HG03039 (cell line): ENCODE data around the gene SNHG17.
"Not testable (repeated sequence)": the region's sequence is repeated elsewhere in the genome, so short reads cannot be mapped to it uniquely, and the experiment has no call there.

ENCODE experiments used
- ATAC-seq: cut with Tn5 transposase; IDR thresholded peaks from one replicate; pipeline ENCODE4 v1.9.1; 2021; ENCODE audit warnings: mild to moderate bottlenecking, moderate library complexity; ENCODE audit not compliant: unreplicated experiment

Gene SNHG17

GRCh38 chr20:38421915-38422314, 13.2 kb downstream of the SNHG17 start:
- no peak for ATAC-seq

DNA sequence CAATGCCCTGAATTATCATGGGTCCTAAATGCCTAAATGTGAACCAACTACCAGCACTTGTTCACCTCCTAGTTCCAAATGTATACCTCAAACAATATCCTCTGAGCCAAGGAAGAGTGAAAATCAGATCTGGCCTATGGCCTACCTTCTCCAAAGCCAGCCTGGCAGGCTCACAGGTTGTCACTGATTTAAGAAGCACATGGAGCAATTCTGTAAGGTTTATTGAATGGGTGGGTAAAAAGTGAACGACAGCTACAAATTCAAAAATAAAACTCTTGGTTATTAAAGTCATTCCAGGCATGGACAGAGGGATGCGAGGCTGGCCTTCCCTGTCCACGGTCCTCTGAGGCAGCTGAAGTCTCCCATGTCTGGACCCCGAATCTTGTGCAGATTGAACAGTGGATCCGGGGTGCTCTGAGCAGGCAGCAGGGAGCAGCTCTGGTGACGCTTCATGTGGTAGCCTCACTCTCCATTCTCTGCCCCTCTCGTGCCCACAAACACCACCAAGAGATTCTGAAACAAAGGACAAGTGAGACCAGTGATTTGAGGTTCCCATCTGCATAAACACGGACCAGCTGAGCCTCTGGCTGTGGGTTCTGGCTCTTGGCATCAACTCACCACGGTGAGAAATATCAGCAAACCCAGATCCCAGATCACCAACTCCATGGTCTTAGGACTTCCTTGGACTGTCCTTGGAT, 14.6 kb downstream of the SNHG17 start:
- ATAC-seq: no peak

DNA sequence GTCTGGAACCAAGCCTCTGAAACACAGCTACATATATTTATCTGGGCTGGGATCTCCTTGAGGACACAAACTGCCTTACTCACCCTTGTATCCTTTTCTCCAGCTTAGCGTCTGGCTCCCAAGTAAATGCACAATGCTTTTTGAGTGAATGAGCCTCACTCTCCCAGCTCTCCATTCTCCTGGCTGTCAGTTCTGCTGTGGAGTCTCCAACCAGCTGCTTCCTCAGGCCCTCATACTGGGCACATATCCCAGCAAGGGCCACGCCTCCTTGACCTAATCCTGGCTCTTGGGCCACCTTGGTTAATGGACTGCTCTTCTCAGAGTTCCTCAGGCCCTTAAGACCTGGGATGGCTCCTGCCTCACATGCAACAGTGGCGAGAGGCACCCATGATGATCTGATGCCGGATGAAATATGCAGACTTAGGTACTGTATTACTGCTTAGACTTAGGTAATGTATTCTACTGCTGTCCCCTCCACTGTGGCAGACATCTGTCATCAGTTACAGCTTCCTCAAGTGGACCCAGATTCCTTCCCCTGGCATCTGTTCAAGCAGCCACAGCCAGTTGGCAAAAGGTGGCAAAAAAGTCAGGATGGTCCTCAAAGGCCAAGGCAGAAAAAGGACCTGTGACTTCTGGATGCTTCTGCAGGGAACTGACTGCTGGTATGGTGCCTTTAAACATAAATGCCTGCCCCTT, 16.5 kb downstream of the SNHG17 start:
- ATAC-seq: no peak

DNA sequence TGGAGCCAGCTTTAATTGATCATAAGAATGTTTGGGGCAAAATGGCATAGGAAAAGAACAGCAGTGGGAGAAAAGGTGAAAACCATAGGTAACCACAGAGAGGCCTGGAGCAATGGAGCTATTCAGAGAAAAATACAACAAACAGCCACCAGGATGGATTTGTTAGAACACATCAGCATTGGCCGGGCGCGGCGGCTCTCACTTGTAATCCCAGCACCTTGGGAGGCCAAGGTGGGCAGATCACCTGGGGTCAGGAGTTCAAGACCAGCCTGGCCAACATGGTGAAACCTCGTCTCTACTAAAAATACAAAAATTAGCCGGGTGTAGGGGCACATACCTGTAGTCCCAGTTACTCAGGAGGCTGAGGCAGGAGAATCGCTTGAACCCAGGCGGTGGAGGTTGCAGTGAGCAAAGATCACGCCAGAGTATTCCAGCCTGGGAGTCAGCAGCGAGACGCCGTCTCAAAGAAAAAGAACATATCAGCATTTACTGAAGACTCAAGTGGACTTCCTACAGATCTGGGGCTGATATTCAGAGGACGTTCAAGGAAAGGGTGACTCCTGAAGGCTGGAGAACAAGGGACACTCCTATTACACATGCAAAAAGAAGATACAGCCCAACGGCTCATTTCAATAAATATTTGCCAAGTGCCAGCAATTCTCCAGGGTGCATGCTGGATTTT, 20.2 kb downstream of the SNHG17 start:
- ATAC-seq: no peak

- ATAC-seq: no peak
Observed at GRCh38 chr20:38412877-38413577, 22.1 kb downstream of the SNHG17 start.

- ATAC-seq: not testable (repeated sequence)
Observed at GRCh38 chr20:38407822-38408221, 27.3 kb downstream of the SNHG17 start.

DNA sequence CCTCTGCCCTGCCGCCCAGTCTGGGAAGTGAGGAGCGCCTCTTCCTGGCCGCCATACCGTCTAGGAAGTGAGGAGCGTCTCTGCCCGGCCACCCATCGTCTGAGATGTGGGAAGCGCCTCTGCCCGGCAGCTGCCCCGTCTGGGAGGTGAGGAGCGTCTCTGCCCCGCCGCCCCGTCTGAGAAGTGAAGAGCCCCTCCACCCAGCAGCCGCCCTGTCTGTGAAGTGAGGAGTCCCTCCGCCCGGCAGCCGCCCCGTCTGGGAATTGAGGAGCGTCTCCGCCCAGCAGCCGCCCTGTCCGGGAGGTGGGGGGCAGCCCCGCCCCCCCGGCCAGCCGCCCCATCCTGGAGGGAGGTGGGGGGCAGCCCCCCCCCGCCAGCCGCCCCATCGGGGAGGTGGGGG, 27.8 kb downstream of the SNHG17 start:
- no peak for ATAC-seq

GRCh38 chr20:38406476-38406875, 28.7 kb downstream of the SNHG17 start:
- ATAC-seq: no peak

GRCh38 chr20:38405132-38405531, 30.0 kb downstream of the SNHG17 start:
- no peak for ATAC-seq

DNA sequence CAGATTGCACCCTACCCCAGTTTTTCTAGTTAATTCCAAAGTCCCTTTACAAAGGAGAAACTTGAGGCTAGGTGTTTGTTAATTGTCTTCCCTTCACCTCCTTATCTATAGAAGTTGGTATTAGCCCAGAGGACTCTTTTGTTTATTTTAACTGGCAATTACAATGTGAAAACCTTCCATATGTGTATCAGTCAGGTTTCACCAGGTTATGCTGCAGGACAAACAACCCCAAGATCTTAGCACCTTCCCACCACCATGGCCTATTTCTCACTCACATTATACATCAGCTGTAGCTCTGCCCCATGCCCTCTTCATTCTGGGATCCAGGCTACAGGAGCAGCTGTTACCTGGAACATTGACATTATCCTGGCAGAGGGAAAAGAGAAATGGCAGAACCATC, 31.1 kb downstream of the SNHG17 start:
- no peak for ATAC-seq

DNA sequence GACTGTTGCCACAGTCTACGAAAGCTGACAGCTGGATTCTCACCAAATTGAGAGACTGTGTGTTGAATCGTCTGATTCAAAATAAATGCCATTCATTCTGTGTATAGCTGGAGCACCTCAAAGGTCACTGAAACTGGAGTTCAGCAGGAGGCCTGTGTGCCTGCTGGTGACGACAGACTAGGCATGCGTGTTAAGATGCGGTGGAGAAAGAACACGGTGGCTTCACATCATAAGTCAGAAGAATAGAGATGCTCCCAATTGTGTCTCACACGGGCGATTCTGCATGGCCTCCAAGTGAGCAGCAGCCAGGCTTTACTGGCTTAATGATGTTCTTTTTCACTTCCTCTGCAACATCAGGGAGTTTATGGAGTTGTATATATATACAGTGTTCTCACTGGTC, 32.3 kb downstream of the SNHG17 start:
- ATAC-seq: no peak

DNA sequence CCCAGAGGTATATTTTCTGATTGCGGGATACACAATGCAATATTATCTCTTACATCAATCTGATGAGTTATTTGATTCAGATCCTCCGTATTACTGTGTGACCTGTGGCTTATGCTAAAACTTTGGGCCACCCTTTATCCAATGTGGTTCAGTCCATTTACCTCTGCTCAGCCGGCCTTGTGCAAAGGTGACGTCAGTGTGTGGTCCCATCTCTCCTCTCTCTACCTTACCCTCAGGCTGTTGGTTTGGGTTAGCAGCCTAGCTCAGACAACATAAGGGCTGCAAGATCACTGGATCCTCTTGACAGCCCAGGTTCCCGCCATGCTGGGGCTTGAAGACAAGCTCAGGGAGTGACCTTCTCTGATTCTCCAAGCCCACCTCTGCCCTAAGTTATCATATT, 33.0 kb downstream of the SNHG17 start:
- no peak for ATAC-seq

DNA sequence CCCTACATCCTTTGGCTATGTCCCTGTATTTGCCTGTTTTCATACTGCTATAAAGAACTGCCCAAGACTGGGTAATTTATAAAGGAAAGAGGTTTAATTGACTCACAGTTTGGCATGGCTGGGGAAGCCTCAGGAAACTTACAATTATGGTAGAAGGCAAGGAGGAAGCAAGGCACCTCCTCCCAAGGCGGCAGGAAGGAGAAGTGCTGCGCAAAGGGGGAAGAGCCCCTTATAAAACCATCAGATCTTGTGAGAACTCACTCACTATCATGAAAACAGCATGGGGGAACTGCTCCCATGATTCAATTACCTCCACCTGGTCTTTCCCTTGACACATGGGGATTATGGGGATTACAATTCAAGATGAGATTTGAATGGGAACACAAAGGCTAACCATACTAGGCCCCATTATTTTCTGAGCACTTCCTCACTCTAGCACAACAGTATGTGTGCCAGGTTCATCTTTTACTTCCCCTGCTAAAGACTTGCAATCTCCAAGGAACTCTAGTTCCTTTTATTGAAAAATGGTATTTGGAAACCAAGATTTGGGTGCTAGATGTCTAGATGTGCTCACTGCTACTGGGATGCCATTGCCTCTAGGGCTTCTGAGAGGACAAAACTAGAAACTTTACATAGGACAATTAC, 39.3 kb downstream of the SNHG17 start:
- not testable (repeated sequence) for ATAC-seq

DNA sequence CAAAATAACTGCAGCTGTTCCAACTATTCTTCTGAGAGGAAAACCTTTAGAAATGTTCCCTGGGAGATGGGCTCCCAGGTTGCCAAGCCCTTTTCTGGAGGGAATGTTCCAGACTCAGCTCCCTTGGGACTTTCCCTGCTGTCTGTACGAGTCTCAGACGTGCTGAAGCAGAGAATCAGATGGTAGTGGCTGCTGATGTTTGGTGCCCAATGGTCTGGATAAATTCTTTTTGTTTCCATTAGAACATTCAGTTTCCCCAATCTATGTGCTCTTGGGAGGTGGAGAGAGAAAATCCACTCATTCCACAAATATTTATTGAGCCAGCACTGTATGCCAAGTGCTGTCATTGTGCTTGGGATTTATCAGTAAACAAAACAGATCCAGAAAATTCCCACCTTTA, 40.0 kb downstream of the SNHG17 start:
- ATAC-seq: no peak

DNA sequence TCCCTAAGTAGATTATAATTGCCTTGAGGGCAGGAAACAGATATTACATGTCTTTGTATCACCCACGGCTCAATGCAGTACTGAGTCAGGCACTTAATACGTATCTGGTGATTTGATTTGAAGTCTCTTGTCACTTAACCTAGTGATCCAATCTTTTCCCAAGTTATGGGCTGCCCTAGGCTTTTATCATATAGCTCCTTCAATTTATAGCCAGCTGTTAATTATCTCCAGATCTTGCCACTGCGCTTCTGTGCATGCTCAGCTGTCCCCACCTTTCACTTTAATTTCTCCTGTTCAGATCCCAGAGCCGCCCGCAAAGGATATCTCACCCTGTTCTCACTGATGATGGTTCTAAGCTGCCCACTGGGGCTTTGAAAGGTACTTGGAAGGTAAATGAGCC, 41.9 kb downstream of the SNHG17 start:
- no peak for ATAC-seq

- ATAC-seq: no peak
Observed at GRCh38 chr20:38392356-38392755, 42.8 kb downstream of the SNHG17 start.

GRCh38 chr20:38387953-38388352, 47.2 kb downstream of the SNHG17 start:
- ATAC-seq: no peak

GRCh38 chr20:38386851-38387250, 48.3 kb downstream of the SNHG17 start:
- no peak for ATAC-seq

GRCh38 chr20:38386004-38386403, 49.1 kb downstream of the SNHG17 start:
- no peak for ATAC-seq

DNA sequence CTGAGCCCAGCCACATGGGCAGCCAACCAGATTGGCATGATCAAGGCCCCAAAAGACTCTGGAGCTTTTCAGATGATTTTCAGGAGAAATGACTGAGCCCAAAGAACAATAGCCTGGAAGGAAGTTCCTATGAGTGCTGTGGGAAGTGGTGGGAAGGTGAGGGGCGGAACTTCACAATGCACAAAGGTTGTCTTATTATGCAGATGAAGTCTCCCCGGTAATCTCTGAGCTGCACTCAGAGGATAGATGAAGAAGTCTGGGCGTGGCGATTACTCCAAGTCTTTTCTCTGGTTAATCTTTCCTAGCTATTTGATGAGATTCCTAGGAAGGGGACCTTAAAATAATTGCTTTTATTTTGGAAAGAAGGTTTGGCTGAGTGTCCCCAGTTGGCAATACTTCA, 52.0 kb downstream of the SNHG17 start:
- ATAC-seq: no peak

- not testable (repeated sequence) for ATAC-seq
Observed at GRCh38 chr20:38377838-38378237, 57.3 kb downstream of the SNHG17 start.
